Brain microvascular endothelial cell (primary cell): Measurements from ENCODE around the gene CYB5RL.

ENCODE experiments used
- DNase-seq: peaks from one replicate; pipeline ENCODE4 v3.0.0-alpha.2; 2020
- H3K27ac ChIP-seq: fragments of 250-450 bp; sonication (Bioruptor Pico); 2 replicates; pipeline ENCODE4 v1.5.1; 2020; ENCODE audit warnings: mild to moderate bottlenecking, moderate library complexity
- H3K27me3 ChIP-seq: fragments of 250-450 bp; sonication (Bioruptor Pico); replicated peaks from 2 replicates; pipeline ENCODE4 v1.5.1; 2020; ENCODE audit warnings: mild to moderate bottlenecking
- H3K36me3 ChIP-seq: fragments of 250-450 bp; sonication (Bioruptor Pico); replicated peaks from 2 replicates; pipeline ENCODE4 v1.5.1; 2020; ENCODE audit warnings: mild to moderate bottlenecking
- H3K4me3 ChIP-seq: 2 replicates; pipeline ENCODE4 v1.5.1; 2011; ENCODE audit warnings: low read depth, mild to moderate bottlenecking, control low read depth, low read length, moderate library complexity
- in situ Hi-C: cut with HindIII; loops from 2 replicates; pipeline ENCODE4 v1.10.0; 2017; ENCODE audit warnings: low sequenced_read_pairs, low pct_ligation_motif_present
- TF ChIP-seq, protein P1 (sequence below): IDR thresholded peaks from 2 replicates; pipeline ENCODE4 v1.5.1; 2011; ENCODE audit warnings: low read depth, mild to moderate bottlenecking, moderate library complexity, low read length, control low read depth, inconsistent platforms; ENCODE audit errors: missing control alignments

The CYB5RL gene

DNA sequence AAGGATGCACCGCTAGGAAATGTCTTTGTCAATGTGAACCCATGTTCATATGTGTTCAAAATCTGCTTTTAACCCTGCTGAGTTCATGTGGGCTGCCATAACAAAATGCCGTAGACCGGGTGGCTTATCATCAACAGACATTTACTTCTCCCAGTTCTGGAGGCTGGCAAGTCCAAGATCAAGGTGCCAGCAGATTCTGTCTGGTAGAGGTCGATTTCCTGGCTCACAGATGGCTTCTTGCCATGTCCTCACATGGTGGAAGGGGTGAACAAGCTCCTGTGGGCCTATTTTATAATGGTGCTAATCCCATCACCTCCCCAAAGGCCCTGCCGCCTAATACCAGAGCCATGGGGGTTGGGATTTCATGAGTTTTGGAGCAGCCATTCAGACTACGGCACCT is 42.4 kb downstream of the CYB5RL start:
- no peaks in the 10 kb centered on the region for H3K36me3 ChIP-seq
- no peak overlapping the region for H3K4me3 ChIP-seq
- no peak overlapping the region for H3K27ac ChIP-seq
- no peaks in the 10 kb centered on the region for H3K27me3 ChIP-seq
- no peak for DNase-seq
- TF ChIP-seq, protein P1, sequence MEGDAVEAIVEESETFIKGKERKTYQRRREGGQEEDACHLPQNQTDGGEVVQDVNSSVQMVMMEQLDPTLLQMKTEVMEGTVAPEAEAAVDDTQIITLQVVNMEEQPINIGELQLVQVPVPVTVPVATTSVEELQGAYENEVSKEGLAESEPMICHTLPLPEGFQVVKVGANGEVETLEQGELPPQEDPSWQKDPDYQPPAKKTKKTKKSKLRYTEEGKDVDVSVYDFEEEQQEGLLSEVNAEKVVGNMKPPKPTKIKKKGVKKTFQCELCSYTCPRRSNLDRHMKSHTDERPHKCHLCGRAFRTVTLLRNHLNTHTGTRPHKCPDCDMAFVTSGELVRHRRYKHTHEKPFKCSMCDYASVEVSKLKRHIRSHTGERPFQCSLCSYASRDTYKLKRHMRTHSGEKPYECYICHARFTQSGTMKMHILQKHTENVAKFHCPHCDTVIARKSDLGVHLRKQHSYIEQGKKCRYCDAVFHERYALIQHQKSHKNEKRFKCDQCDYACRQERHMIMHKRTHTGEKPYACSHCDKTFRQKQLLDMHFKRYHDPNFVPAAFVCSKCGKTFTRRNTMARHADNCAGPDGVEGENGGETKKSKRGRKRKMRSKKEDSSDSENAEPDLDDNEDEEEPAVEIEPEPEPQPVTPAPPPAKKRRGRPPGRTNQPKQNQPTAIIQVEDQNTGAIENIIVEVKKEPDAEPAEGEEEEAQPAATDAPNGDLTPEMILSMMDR: no peak
- in situ Hi-C loops: no loop called here

DNA sequence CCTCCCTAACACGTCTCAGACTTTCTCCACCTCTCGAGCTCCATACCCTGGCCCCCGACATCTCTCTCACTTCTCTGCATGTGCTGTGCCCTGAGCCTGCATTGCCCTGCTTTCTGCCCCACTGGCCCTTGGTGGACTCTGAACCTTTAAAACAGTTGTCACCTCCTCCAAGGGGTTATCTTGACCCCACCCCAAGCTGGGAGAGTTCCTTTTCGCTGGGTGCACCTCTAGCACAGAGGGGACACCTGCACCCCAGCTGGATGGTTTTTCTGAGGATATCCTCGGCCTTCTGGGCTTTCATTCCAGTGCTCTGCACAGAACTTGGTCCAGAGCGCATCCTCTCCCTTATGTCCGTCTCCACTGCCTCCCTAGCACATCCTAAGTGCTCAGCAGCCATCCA is 42.8 kb downstream of the CYB5RL start:
- in situ Hi-C loops: no loop called here
- H3K36me3 ChIP-seq: no peaks in the 10 kb centered on the region
- no peaks in the 10 kb centered on the region for H3K27me3 ChIP-seq
- TF ChIP-seq, protein P1: no peak
- no peak overlapping the region for H3K27ac ChIP-seq
- no peak overlapping the region for H3K4me3 ChIP-seq
- no peak for DNase-seq

DNA sequence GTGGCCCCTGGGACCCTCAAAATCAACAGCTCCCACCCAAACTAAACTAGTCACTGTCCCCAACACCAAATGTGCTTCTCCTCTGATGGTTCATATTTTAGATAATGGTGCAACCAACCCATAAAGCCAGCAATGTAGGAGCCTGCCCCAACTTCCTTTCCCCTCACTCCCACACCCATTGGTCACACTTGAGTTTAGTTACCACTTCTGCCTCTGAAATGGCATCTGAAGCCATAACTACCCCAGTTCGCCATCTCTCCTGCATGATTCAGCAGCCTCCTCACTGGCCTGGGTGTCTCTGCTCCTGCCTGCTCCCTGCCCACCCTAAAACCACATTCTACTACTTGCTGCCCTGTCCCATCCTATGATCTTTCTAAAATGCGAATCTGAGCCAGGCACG is 43.6 kb downstream of the CYB5RL start:
- Histone ChIP-seq H3K36me3 (no peaks in the 10 kb centered on the region), H3K4me3 (no peak overlapping the region), H3K27ac (no peak overlapping the region), H3K27me3 (no peaks in the 10 kb centered on the region)
- DNase-seq: no peak
- TF ChIP-seq, protein P1: no peak
- in situ Hi-C loops: no loop called here

DNA sequence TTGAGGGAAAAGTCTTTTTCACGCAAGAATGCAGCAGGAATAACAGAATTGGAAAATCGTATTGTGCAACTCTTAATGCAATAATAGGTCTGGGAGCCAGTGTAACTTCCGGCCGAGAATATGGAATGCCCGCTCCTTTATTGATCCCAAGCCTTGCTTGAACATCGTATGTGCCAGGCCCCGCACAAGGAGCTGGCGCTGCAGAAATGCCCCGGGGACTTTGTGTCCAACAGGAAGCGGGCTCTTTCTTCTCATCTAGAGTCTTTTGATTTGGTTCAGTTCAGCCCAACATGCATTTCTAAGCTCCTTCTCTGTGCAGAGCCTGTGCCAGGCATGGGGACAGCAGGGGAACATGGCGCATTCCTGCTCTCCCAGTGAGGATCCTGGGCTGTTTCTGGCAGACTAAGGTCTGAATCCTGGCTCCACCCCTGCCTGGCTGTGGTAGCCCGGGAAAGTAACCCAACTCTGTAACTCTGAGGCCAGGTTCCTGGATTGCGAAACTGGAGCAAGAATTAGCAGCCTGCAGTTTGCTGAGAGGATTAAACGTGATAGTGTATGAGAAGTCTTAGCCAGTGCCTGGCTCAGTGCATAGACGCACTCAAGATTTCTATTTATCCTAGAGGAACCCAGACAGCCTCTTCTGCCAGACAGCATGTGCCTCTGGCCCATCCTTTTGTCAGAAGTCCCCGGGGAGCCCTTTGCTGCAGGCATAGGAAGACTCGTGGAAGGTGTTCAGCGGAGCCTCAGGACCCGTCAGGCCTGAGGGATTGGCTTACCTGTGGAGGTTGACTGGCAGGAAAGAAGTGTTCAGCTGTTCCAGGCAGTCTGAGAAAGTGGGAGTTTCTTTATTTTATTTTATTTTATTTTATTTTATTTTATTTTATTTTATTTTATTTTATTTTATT is 46.0 kb downstream of the CYB5RL start:
- Histone ChIP-seq H3K27ac (no peak overlapping the region), H3K4me3 (no peak overlapping the region), H3K27me3 (no peaks in the 10 kb centered on the region), H3K36me3 (no peaks in the 10 kb centered on the region)
- TF ChIP-seq, protein P1: no peak
- peak; percentile 55 for DNase-seq
- in situ Hi-C loops: no loop called here

DNA sequence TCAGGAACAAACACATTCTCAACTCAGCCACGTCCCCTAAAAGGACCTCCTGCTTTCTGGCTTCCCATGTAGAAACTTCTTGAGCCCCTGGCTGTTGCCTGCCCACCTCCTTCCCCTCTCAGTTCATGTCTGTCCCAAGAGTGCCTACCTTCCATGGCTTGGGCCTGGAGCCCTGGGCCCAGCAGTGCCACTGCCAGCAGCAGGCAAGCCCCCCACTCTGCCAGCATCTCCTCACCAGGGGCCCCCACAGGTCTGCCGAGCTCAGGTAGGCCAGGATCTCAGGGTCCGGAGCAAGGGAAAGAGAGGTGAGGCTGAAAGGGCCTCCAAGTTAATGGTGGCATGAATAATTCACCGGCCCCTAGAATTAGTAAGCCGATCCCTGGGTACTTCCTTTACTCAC is 47.1 kb downstream of the CYB5RL start, which contains the start of gene CDCP2:
TSS of gene CDCP2 (minus strand) at position 305 of the 400 bp plus-strand sequence. CDS start at position 227, 78 bp downstream.
- Histone ChIP-seq H3K4me3 (no peak within 1 kb of the TSS), H3K27me3 (no peaks in the 10 kb centered on the region), H3K36me3 (no peaks in the 10 kb centered on the region), H3K27ac (no peak within 1 kb of the TSS)
- in situ Hi-C loops: no loop called here
- TF ChIP-seq, protein P1: no peak
- no peak for DNase-seq
